Stimulated activated CD4-positive, alpha-beta T cell treated with anti-CD3 and anti-CD28 coated beads, TNF-alpha, amount 100 ng/mL, for 1 hour (primary cell): ENCODE data around the gene ARHGAP24.
"Not testable (repeated sequence)": the region's sequence is repeated elsewhere in the genome, so short reads cannot be mapped to it uniquely, and the experiment has no call there.

Source experiments
- DNase-seq, 3 donors: peaks; one replicate each; pipeline ENCODE4 v3.0.0-alpha.2; 2020; ENCODE audit warnings: low read depth in 3 of 3, low spot score in 1 of 3

ARHGAP24 gene

GRCh38 chr4:85642356-85643100 is 167.6 kb downstream of the ARHGAP24 start:
- DNase-seq, result no peak

GRCh38 chr4:85644061-85644460 is 169.1 kb downstream of the ARHGAP24 start:
- DNase-seq, result no peak

- no peak for DNase-seq
Observed at GRCh38 chr4:85650908-85651307, 176.0 kb downstream of the ARHGAP24 start.

GRCh38 chr4:85656759-85657505 is 182.0 kb downstream of the ARHGAP24 start:
- DNase-seq, result no peak

GRCh38 chr4:85658766-85659439 is 184.0 kb downstream of the ARHGAP24 start:
- DNase-seq, result no peak

- DNase-seq, result no peak
Observed at GRCh38 chr4:85659610-85660218, 184.8 kb downstream of the ARHGAP24 start.

- not testable (repeated sequence) for DNase-seq
Observed at GRCh38 chr4:85666625-85667024, 191.7 kb downstream of the ARHGAP24 start.

GRCh38 chr4:85669204-85669603 is 194.3 kb downstream of the ARHGAP24 start:
- DNase-seq, result no peak

GRCh38 chr4:85669992-85670548 is 195.1 kb downstream of the ARHGAP24 start:
- no peak for DNase-seq

GRCh38 chr4:85671120-85671519 is 196.2 kb downstream of the ARHGAP24 start:
- DNase-seq, result no peak

- DNase-seq, result no peak
Observed at GRCh38 chr4:85672116-85672515, 197.2 kb downstream of the ARHGAP24 start.

GRCh38 chr4:85672959-85673358 is 198.0 kb downstream of the ARHGAP24 start:
- DNase-seq, result no peak

- DNase-seq, result no peak
Observed at GRCh38 chr4:85673540-85673939, 198.6 kb downstream of the ARHGAP24 start.

- no peak for DNase-seq
Observed at GRCh38 chr4:85675076-85676049, 200.4 kb downstream of the ARHGAP24 start.

- no peak for DNase-seq
Observed at GRCh38 chr4:85676050-85676425, 201.1 kb downstream of the ARHGAP24 start.

GRCh38 chr4:85676850-85677590 is 202.1 kb downstream of the ARHGAP24 start:
- DNase-seq, result no peak

- DNase-seq, result no peak
Observed at GRCh38 chr4:85681221-85681657, 206.3 kb downstream of the ARHGAP24 start.

GRCh38 chr4:85681921-85682320 is 207.0 kb downstream of the ARHGAP24 start:
- no peak for DNase-seq

GRCh38 chr4:85682391-85682790 is 207.4 kb downstream of the ARHGAP24 start:
- DNase-seq, result no peak
